Adrenal gland (tissue), 5 donors: ENCODE measurements around the gene P2RY8.

Experiments
- CTCF ChIP-seq, 6 experiments: fragments of 450-650 bp in 4 of 6; fragments of 200-600 bp in 2 of 6; sonication (generic) in 1 of 6; IDR thresholded peaks; 1 replicate in 5 of 6; 2 replicates in 1 of 6; pipeline versions ENCODE4 v1.5.1 to v1.8.0; 2016 to 2021; ENCODE audit warnings: antibody characterized with exemption in 6 of 6, mild to moderate bottlenecking in 2 of 6, moderate library complexity in 1 of 6
- POLR2A ChIP-seq, 2 donors: fragments of 450-650 bp; IDR thresholded peaks; one replicate each; pipeline ENCODE4 v1.6.1; 2017; ENCODE audit warnings: antibody characterized with exemption in 2 of 2, mild to moderate bottlenecking in 2 of 2, moderate library complexity in 1 of 2
- donor health status: DM: no; HTN: no; CAD: no.

GRCh38 chrX:1533058-1533457 is 3.9 kb downstream of the P2RY8 start:
- no peak for TF ChIP-seq CTCF (IDR thresholded peaks at IDR 0.05)
- no peak for TF ChIP-seq POLR2A (IDR thresholded peaks at IDR 0.05)
